Prostate gland (tissue), 2 donors: ENCODE measurements around the gene HCRT. TPM values are rescaled to one million over a fixed set of nuclear protein-coding genes. Genes with fewer than 3 reads are reported as not detected.

ENCODE experiments used
- DNase-seq: peaks from one replicate; pipeline ENCODE4 v3.0.0-alpha.2; 2019; ENCODE audit warnings: low spot score
- H3K27ac ChIP-seq, 2 donors: fragments of 200-600 bp; sonication (generic); 2 replicates each; pipeline ENCODE4 v1.5.1; 2017 to 2019
- H3K27me3 ChIP-seq: fragments of 200-600 bp; sonication (generic); replicated peaks from 2 replicates; pipeline ENCODE4 v1.5.1; 2019; ENCODE audit not compliant: insufficient read depth
- H3K36me3 ChIP-seq, 2 donors: fragments of 200-600 bp; sonication (generic); 1 replicate in 1 of 2; 2 replicates in 1 of 2; pipeline versions ENCODE4 v1.5.1 to v1.8.1; 2017 to 2019
- H3K4me1 ChIP-seq: fragments of 200-600 bp; sonication (generic); replicated peaks from 2 replicates; pipeline ENCODE4 v1.5.1; 2019
- H3K4me3 ChIP-seq, 2 donors: fragments of 200-600 bp; sonication (generic); 2 replicates each; pipeline ENCODE4 v1.5.1; 2017 to 2019
- H3K9me3 ChIP-seq: fragments of 200-600 bp; sonication (generic); 2 replicates; pipeline ENCODE4 v1.5.1; 2017
- CTCF ChIP-seq, 4 experiments: fragments of 200-600 bp in 2 of 4; fragments of 450-650 bp in 2 of 4; sonication (generic) in 2 of 4; IDR thresholded peaks; 1 replicate in 3 of 4; 2 replicates in 1 of 4; pipeline ENCODE4 v1.5.1; 2016 to 2019; ENCODE audit warnings: antibody characterized with exemption in 4 of 4, mild to moderate bottlenecking in 2 of 4, moderate library complexity in 2 of 4
- POLR2A ChIP-seq: fragments of 450-650 bp; IDR thresholded peaks from one replicate; pipeline ENCODE4 v1.6.1; 2016; ENCODE audit warnings: antibody characterized with exemption, mild to moderate bottlenecking
- POLR2AphosphoS5 ChIP-seq: sonication (generic); formaldehyde crosslinking; IDR thresholded peaks from one replicate; pipeline ENCODE4 v1.6.1; 2017; ENCODE audit warnings: antibody characterized with exemption
- WGBS: methylation state at CpG from one replicate; pipeline ENCODE4 v1.1.5; 2018; 5-methylcytosine and 5-hydroxymethylcytosine counted together
- intact Hi-C: fragments of 100-400 bp; cut with DNase I; formaldehyde crosslinking; loops from one replicate; pipeline ENCODE4 v1.14.2; 2022
- total RNA-seq, 2 donors: library from RNA; depleted of rRNA; stranded (reverse); fragments of >200 nt; gene quantifications; one replicate each; pipeline ENCODE4 v1.1.0, GENCODE V29; 2016

Gene HCRT
- total RNA-seq, 2 donors from 2014 or later = not detected

- no peak for DNase-seq
- no peak overlapping the region for H3K4me3 ChIP-seq
- H3K4me1 ChIP-seq = no peaks in the 10 kb centered on the region
- H3K36me3 ChIP-seq = no peaks in the 10 kb centered on the region
- intact Hi-C loops = no loop called here
- no peak for TF ChIP-seq POLR2AphosphoS5
- no peak for TF ChIP-seq CTCF (IDR thresholded peaks at IDR 0.05)
- TF ChIP-seq POLR2A = no peak
- no peak overlapping the region for H3K27ac ChIP-seq
- H3K9me3 ChIP-seq = no peaks in the 10 kb centered on the region
- H3K27me3 ChIP-seq = no peaks in the 10 kb centered on the region
- WGBS = 94% methylated on average over 23 of the region's 23 CpGs
Measured at GRCh38 chr17:42192189-42193126, 7.2 kb upstream of the HCRT start.

- intact Hi-C loops = no loop called here
Measured at GRCh38 chr17:42191275-42191608, 6.0 kb upstream of the HCRT start.

GRCh38 chr17:42190491-42191274, 5.4 kb upstream of the HCRT start:
- Histone ChIP-seq H3K27me3 (no peaks in the 10 kb centered on the region), H3K4me1 (no peaks in the 10 kb centered on the region), H3K9me3 (no peaks in the 10 kb centered on the region), H3K4me3 (no peak overlapping the region), H3K36me3 (no peaks in the 10 kb centered on the region), H3K27ac (no peak overlapping the region)
- intact Hi-C loops = no loop called here
- WGBS = 90% methylated on average over 13 of the region's 17 CpGs
- DNase-seq = no peak
- TF ChIP-seq POLR2A (no peak), POLR2AphosphoS5 (no peak), CTCF (IDR thresholded peaks at IDR 0.05) (no peak)

More at GRCh38 chr17:42191275-42191608, 6.0 kb upstream of the HCRT start:
- WGBS = 97% methylated on average over 5 of the region's 5 CpGs
- no peak for TF ChIP-seq POLR2AphosphoS5
- no peak for TF ChIP-seq CTCF (IDR thresholded peaks at IDR 0.05)
- no peak for TF ChIP-seq POLR2A
- Histone ChIP-seq H3K27me3 (no peaks in the 10 kb centered on the region), H3K36me3 (no peaks in the 10 kb centered on the region), H3K4me3 (no peak overlapping the region), H3K27ac (no peak overlapping the region), H3K4me1 (no peaks in the 10 kb centered on the region), H3K9me3 (no peaks in the 10 kb centered on the region)
- no peak for DNase-seq

- no peak for DNase-seq
- Histone ChIP-seq H3K4me1 (no peaks in the 10 kb centered on the region), H3K36me3 (no peaks in the 10 kb centered on the region), H3K4me3 (no peak overlapping the region), H3K27ac (no peak overlapping the region), H3K9me3 (no peaks in the 10 kb centered on the region), H3K27me3 (no peaks in the 10 kb centered on the region)
- no peak for TF ChIP-seq POLR2A
- TF ChIP-seq CTCF (IDR thresholded peaks at IDR 0.05) = no peak
- no peak for TF ChIP-seq POLR2AphosphoS5
- intact Hi-C loops = no loop called here
- WGBS = 74% methylated on average over 11 of the region's 11 CpGs
Measured at GRCh38 chr17:42189651-42189965, 4.4 kb upstream of the HCRT start.
